Activated CD4-positive, alpha-beta T cell treated with anti-CD3 and anti-CD28 coated beads, Interleukin-2, amount 50 U/mL, for 24 hours (primary cell): Measurements from ENCODE around the gene TLNRD1.
A peak's percentile ranks its signal among the peaks of the same experiment; 100 is the strongest.

Source experiments
- DNase-seq, 2 donors: peaks; one replicate each; pipeline ENCODE4 v3.0.0-alpha.2; 2020; ENCODE audit warnings: low read depth in 1 of 2, low spot score in 1 of 2

The TLNRD1 gene

DNA sequence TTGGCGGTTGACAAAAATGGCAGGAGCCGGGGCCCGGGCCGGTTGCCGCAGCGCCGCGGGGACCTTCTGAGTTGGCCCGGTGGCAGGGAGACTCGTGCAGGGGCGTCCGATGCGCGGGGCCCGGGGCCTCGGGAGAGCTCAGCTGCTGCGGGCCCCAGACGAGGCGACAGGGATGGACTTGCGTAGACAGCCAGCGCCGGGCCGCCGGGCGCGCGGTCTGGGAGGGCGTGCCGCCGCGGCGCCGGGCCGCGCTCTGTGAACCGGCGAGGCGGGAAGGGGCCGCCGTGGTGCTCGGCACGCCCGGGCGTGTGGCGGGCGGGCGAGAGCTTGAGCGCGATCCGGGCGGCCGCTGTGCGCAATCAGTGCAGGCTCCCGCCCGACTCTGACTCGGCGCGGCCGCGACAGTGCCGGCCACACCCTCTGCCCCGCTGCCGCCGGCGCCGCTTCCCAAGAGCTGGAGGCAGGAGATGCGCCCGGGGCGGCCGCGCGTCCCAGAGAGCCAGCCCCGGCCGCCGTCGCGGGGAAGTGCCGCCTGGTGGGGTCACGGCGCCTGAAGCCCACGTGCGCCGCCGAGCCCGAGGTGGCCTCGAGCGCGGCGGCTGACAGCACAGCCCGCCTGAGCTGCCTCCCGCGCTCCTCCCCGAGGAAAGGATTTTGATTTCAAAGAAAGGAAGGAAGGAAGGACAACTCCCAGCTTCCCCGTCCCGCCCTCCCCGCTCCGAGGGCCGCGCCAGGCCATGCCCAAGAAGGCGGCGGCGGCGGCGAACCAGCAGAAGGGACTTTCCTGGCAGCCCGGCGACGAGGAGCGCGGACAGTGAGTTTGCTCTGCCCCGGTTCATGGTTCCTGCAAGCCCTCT lies 657 bp downstream of the TLNRD1 start:
- DNase-seq, result peak in 1 of 2 donors; percentile 36

DNA sequence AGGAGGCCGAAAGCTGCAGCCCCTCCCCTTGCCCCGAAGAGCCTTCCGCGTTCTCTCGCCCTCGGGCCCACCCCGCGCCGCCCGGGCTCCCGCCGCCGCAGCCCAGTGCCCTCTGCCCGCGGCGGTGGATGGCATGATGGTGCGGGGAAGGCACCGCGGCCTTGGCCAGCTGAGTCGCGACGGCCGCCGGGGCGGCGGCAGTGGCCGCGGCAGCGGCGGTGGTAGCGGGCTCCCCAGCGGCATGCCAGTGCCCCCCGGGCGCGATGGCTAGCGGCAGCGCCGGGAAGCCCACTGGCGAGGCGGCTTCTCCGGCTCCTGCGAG lies 1.2 kb downstream of the TLNRD1 start:
- DNase-seq, result no peak

DNA sequence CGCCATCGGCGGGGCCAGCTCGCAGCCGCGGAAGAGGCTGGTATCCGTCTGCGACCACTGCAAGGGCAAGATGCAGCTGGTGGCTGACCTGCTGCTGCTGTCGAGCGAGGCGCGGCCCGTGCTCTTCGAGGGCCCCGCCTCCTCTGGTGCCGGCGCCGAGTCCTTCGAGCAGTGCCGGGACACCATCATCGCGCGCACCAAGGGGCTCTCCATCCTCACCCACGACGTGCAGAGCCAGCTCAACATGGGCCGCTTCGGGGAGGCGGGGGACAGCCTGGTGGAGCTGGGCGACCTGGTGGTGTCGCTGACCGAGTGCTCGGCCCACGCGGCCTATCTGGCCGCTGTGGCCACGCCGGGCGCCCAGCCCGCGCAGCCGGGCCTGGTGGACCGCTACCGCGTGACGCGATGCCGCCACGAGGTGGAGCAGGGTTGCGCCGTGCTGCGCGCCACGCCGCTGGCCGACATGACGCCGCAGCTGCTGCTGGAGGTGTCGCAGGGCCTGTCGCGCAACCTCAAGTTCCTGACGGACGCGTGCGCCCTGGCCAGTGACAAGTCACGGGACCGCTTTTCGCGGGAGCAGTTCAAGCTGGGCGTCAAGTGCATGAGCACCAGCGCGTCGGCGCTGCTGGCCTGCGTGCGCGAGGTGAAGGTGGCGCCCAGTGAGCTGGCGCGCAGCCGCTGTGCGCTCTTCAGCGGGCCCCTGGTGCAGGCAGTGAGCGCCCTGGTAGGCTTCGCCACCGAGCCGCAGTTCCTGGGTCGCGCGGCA lies 1.8 kb downstream of the TLNRD1 start:
- no peak for DNase-seq

DNA sequence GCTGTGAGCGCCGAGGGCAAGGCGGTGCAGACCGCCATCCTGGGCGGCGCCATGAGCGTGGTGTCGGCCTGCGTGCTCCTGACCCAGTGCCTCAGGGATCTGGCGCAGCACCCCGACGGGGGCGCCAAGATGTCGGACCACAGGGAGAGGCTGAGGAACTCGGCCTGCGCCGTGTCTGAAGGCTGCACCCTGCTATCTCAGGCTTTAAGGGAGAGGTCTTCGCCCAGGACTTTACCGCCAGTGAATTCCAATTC lies 2.3 kb downstream of the TLNRD1 start:
- DNase-seq, result no peak

DNA sequence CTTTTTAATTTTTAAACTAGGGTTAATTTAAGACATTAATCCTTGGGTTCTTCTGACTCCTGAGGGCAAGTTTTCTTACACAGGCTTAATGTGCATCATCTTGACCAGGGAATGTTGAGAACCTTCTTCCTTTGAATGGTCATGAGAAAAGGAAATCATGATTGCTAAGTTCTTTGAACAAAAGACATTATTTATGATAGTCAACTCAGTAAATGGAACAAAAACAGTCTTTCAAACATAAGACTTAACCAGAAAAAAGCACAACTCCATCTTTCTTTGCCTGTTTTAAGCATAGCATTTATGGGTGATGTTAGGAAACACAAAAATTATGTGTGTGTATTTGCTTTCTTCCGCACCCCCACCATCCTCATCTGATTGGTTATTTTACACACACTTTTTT lies 5.4 kb downstream of the TLNRD1 start:
- no peak for DNase-seq

DNA sequence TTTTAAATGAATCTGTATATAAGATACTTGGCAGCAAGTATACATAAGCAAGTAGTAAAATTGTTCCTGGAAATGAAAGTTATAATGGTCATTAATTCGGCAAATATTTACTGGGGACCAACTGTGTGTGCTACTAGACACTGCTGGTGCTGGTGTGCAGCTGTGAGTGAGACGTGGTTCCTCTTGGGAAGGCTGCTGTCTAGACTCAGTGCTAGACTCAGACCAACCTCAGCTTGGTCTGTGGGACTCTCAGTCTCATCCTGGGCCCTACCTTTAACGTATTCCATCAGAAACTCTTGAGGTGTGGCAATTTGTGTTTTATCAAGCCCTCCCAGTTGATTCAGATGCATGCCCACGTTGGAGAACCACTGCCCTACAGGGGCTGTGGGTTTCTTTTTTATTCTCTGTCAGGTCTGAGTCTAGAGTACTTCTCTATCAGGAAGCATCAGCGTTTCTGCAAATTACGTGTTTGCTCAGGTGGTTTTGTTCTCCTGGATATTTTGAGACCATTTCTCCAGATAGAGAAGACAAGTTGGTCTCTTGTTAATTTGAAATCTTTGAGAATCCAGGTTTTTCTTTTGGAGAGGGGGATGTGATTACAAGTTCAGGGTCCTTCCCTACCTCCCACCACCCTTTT lies 6.8 kb downstream of the TLNRD1 start:
- DNase-seq, result no peak

DNA sequence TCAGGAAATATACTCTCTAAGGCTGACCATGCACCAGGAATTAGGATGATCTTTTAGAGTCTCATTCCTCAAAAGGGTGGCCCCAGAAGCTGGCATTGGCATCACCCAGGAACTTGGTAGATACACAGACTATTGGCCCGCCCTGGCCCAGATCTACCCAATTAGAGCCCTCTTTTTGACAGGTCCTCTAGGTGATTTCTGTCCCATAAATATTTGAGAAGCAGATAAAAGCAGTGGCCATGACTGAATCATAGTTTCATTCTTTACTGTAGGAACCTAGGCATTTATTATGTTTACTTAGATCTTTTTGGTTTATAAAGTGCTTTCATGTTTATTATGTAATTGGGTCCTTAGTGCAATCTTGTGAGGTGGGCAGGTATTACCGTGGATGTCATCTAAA lies 7.6 kb downstream of the TLNRD1 start:
- no peak for DNase-seq

DNA sequence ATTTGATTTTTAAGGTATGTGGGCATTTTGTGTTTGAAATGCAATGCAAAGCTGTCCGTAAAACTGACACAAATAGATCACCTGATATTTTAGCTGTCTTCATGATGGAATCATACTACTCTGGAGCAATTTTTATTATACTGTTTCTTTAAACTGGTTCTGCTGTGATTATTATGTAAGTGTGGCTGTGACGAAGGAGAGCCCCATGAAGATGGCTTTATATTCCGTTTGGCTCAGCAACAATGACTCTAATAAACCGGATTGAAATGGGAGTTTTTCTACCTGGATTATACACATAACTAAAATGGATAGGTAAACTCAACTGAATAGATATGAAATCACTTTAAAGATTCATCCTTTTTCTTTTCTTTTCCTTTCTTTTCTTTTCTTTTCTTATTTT lies 9.4 kb downstream of the TLNRD1 start:
- no peak for DNase-seq

DNA sequence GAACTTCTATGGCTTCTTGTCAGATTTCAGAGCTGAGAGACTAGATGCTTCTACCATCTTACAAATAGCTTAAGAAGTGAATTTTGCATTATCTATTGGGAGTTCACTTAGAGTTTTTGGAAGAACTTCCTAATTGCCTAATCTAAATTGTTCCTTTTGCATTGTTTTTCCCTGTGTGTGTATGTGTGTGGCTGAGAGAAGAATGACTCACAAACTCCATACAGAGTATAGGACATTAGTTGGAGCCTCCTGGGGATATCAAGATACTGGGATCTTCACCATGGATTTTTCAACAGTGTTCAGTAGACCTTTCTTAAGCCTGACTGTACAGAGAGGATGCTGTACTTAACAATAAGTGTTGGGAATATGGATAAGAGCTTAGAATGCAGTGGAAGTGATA lies 10.9 kb downstream of the TLNRD1 start:
- no peak for DNase-seq

DNA sequence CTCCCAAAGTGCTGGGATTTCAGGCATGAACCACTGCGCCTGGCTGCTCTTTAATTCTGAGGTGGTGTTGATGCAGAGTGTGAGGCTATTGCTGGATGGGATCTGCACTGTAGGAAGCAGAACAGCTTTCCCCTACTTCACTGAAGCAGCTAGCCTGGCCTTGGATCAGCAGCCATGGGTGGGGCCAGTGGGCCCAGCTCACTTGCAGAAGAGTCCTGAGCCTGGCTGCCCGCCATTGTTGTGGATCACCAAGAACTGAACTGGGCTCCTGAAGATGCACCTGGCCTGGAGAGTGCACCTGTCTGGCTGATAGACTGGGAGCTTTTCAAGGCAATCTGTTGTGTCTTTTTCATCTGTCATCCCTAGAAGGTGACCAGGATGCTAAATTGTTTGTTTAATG lies 11.9 kb downstream of the TLNRD1 start:
- DNase-seq, result no peak

DNA sequence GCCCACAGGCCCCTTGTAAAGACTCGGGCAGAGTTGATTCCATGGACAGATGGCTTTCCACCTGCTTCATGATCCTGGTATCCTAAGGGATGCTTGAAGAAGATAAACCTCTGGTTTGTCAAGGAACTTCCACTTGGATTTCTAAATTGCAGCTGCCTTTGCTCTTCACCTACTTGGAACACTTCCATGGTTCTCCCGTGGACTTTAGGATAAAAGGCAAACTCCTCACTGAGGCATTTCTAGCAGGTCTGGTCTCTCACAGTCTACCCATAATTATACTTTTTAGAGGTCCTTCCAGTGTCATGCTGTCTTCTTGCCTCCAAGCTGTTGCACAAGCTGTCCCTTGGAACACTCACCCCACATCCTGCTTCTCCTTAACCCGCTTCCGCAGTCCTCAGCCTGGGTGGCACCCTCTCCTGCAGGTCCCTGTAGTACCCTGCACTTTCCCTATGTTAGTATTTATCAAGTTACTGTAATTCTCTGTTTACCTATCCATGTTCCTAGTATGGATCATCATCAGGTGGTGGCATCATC lies 12.7 kb downstream of the TLNRD1 start:
- no peak for DNase-seq

DNA sequence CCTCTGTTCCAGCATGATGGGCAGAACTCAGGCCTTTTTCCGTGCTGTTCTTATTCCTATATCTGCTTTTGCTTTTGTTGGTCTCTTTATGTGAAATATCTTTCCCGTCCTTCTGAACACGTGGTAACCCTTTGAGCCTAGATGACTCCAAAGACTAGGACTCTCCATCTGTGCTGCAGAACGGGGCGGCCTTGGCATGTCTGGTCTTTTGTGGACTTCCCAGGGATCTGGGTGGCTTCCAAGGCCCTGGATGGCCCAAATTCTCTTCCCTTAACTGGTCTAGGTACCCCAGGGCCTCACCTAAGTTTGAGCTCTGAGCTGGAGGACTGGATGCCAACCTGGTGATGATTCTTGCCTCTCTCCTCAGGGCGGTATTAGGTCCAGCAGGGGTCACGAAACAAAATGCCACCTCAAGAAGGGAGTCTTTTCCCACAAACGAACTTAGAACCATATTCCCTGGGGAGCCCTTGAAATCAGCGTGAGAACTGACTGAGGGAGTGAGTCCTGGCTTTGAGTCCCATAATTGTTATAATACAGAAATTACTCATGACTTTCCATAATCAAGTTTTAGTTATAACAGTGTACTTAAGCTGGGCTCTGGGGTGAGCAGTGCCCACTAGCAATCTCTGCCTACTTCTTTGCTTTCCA lies 13.8 kb downstream of the TLNRD1 start:
- DNase-seq, result no peak

DNA sequence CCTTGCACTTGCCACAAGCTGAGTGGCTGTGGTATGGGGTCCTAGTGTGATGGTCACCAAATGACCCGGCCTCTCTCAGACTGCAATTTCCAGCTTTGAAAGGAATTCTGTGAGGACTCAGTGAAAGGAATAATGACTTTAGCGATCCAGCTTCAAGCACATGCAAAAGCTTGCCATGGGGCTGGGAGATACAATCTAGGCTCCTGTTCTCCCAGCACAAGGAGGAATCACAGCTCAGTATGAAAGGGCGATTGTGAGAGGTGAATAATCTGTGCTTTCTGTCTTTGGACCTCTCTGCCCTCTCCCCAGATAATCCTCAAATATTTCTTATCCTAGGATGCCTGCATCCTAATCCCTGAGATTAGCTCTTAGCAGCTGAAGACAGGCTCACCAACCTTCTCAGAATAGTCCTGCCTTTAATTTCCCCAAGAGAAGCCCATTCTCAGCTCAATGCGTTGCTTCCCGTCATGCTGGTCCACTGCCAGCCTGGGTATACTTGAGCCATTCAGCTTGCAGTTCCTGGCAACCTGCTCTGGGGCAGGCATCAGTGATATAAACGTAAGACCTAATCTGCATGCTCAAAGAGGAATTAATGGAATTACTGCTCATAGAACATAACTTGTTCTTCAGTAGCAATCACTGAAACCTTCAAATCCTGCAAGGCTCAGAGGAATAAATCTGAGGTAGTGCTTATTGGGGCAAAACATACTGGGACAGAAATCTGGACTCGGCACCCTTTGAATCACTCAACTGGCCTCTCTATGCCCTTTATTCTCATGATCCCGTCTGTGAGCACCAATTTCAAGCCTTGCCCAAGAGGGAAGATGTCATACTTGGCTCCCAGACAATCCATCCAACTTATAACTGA lies 15.1 kb downstream of the TLNRD1 start:
- DNase-seq, result no peak

DNA sequence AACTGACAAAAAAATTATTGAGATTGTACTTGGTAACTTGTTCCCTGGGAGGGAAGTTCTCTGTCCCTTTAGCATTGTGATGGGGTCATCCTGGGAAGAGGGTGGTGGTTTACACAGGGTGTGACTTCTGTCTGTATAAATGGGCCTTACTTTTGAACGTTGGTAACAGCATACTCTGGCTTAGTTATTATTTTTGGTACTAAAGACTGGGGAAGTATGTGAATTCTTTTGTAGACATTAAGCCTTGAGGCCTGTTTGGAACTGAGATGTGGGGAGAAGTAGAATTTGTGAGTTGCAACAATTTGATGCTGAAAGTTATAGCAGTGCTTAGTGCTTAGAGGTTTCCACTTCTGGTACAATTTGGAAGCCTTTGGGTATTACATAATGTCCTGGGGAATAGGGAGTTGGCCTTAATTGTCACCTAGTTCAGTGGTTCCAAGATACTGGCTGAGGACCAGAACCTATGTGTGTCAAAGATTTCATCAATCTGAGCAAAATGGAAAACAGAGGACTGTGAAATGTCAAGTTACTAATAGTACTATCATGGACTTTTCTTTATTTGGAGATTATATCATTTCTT lies 15.9 kb downstream of the TLNRD1 start:
- DNase-seq, result no peak

DNA sequence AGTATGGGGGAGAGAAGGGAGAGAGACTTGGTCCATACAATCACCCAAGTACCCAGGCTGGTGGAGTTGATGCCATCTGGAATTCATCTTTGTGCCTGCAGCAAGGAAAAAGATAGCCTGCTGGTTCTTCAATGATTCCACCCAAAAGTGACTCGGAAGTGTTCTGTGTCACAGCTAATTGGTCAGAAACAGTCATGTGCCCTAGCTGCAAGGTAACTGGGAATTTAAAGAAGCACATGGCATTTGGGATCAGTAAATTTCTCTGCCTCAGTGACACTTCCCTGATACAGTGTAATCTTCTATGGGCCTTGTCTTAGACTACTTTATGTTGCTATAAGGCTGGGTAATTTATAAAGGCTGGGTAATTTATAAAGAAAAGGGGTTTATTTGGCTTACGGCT lies 17.5 kb downstream of the TLNRD1 start:
- no peak for DNase-seq

DNA sequence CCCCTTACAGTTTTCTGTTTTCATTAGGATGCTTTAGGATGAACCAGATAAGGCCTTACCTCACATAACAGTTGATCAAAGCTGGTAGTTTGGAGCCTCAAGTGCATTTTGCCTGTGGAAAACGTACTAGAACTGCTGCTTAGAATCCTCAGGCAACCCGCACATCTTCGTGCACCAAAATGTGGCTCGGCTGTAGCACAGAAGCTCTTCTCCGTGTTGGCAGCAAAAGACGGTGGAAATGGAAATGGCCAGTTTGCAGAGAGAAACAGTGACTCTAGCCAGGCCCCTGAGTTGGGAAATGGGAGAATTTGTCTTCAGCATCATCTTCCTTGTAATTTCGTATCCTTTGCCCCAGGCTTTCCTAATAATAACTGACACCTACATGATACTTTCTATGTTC lies 20.6 kb downstream of the TLNRD1 start:
- no peak for DNase-seq

DNA sequence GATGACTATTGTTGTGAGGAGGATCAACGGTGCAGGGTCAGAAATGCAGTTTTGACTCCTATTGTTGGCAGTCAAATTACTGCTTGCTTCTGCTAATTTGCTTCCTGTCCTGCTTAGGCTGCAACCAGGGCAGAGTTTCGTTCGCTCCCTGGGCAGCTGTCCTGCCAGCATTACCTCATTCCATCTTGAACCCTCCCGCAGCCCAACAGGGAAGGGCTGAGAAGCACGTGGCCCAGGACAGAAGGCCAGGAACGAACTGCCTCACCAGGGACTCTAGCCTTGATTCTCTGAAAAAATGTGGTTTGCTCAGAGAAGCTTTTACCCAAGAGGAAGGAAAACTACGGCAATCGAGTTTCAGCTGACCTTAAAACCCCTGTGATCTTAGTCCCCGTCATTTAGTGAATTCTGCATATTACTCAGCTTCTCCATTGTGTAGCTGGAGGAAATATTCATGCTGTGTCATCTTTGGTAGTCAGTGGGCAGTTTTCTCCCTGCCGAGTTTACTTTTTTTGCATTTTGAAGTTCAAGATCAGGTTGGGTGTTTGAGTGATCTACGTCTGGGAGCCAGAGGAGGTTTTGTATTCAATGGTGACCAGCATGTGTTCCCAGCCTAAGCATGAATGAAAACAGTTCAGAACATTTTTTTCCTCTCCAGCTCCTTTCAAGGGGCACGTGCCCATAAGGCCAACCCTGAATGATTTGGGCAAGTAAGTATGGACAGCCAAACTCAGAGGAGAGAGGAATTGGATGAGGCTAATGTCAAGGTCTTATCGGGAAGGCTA lies 23.0 kb downstream of the TLNRD1 start:
- DNase-seq, result peak; percentile 4 to 32

DNA sequence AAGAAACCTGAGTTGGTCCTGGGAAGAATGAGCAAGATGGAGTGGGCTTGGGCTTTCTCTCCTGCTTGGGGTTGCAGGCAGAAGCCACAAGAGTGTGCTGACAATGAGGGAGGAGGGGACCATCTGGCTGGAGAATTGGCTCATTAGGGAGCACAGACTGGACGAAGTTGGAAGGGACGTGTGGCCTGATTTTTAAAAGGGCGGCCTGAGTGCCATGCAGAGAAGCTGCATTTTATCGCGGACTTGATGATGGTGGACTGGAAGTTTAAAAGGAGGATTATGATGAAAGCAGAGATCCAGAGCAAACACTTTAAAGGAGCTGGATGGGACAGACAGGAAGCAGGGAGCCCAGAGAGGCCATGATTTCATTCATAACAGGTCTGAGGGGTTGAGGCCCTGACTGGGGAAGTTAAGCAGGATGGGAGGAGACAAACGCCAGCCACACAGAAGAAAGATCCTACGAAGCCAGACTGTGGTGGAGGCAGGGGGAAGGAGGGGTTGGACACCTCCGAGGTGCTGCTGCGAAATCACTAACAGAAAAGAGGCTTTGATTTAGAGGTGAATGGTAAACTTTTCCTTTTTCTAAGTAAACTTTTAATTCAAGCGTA lies 23.6 kb downstream of the TLNRD1 start:
- no peak for DNase-seq

DNA sequence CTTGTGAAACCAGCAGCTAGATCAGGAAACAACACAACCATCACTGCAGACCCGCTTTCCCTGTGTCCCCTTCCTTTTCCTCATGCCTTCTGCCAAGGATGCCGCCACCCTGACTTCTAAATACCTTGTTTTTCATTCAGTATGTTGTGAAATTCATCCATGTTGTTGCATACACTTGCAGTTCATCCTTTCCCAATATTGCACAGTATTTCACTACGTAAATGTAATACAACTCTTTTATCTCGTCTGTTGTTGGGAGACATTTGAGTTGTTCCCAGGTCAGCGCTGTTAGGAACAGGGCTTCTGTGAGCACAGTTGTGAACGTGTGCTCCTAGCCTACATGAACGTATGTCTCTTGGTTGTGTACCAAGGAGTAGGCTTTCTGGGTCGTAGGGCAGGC lies 24.2 kb downstream of the TLNRD1 start:
- DNase-seq, result no peak
